H1 (cell line): Measurements from ENCODE around the gene TSPEAR. TPM values are rescaled to one million over a fixed set of nuclear protein-coding genes. Genes with fewer than 3 reads are reported as not detected.

Experiments used
- BACH1 ChIP-seq: IDR thresholded peaks from 2 replicates; pipeline ENCODE4 v1.6.1; 2012; ENCODE audit warnings: low read length, improper control_type of control experiment
- CBX8 ChIP-seq: fragments of 300-800, 300-1000 bp; sonication (generic); IDR thresholded peaks from 2 replicates; pipeline ENCODE4 v1.7.1; 2016; ENCODE audit warnings: low read depth, low read length, borderline replicate concordance
- KDM4A ChIP-seq: IDR thresholded peaks from one replicate; pipeline ENCODE4 v1.7.1; 2012; ENCODE audit warnings: low read depth, mild to moderate bottlenecking, moderate library complexity, low read length, inconsistent platforms; ENCODE audit not compliant: severe bottlenecking
- KDM5A ChIP-seq: fragments of 200-600 bp; IDR thresholded peaks from 2 replicates; pipeline ENCODE4 v1.7.1; 2012; ENCODE audit warnings: mild to moderate bottlenecking, low read length, inconsistent platforms, mixed read lengths
- NANOG ChIP-seq: IDR thresholded peaks from 2 replicates; pipeline ENCODE4 v1.6.1; 2011; ENCODE audit warnings: low read length, low read depth, mild to moderate bottlenecking, inconsistent platforms; ENCODE audit not compliant: insufficient read depth, poor library complexity, severe bottlenecking
- SIRT6 ChIP-seq: IDR thresholded peaks from one replicate; pipeline ENCODE4 v1.7.1; 2012; ENCODE audit warnings: low read length, inconsistent platforms
- polyA plus RNA-seq, 7 experiments: library from polyadenylated mRNA; depleted of rRNA in 3 of 7; stranded (reverse) in 5 of 7; unstranded in 2 of 7; fragments of >200 nt in 5 of 7; fragments of 200-250 nt in 2 of 7; gene quantifications; 1 replicate in 5 of 7; 2 replicates in 1 of 7; 4 replicates in 1 of 7; pipeline versions ENCODE4 v1.2.1 to v1.2.3, GENCODE V29; 2011 to 2013; ENCODE audit warnings: missing spikeins in 2 of 7, mixed read lengths in 2 of 7
- total RNA-seq: library from RNA; stranded (reverse); fragmentation: NEBNext Ultra II Directional; extraction: Animal tissue kit (Norgen Biotek cat#: 25700); gene quantifications from 2 replicates; pipeline ENCODE4 v1.2.1, GENCODE V29; 2021
- TF ChIP-seq, protein P1 (sequence below): fragments of 300-600 bp; sonication (generic); IDR thresholded peaks from 2 replicates; pipeline ENCODE4 v1.7.1; 2012; ENCODE audit warnings: low read length, moderate library complexity, mild to moderate bottlenecking, inconsistent platforms; ENCODE audit not compliant: insufficient replicate concordance

Gene TSPEAR
- total and polyA plus RNA-seq, 2 of the 8 experiments (the other 6 are each of a cell fraction or from before 2014, with no cell fraction given) = 0.58 to 0.89 TPM

DNA sequence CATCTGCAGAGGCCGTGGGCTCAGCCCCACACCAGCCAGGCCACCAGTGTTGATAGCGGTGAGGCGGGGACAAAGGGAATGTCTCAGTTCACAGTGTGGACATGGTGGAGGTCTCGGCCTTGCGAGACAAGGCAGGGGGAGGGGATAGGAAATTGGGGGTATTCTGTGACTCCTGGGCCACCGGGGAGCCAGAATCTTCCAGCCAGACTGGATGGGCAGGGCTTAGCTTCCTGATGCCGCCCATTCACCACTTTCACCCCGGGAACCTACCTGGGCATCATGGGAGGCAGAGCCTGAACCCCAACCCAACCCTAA lies 251.0 kb downstream of the TSPEAR start (continued):
- TF ChIP-seq, protein P1, sequence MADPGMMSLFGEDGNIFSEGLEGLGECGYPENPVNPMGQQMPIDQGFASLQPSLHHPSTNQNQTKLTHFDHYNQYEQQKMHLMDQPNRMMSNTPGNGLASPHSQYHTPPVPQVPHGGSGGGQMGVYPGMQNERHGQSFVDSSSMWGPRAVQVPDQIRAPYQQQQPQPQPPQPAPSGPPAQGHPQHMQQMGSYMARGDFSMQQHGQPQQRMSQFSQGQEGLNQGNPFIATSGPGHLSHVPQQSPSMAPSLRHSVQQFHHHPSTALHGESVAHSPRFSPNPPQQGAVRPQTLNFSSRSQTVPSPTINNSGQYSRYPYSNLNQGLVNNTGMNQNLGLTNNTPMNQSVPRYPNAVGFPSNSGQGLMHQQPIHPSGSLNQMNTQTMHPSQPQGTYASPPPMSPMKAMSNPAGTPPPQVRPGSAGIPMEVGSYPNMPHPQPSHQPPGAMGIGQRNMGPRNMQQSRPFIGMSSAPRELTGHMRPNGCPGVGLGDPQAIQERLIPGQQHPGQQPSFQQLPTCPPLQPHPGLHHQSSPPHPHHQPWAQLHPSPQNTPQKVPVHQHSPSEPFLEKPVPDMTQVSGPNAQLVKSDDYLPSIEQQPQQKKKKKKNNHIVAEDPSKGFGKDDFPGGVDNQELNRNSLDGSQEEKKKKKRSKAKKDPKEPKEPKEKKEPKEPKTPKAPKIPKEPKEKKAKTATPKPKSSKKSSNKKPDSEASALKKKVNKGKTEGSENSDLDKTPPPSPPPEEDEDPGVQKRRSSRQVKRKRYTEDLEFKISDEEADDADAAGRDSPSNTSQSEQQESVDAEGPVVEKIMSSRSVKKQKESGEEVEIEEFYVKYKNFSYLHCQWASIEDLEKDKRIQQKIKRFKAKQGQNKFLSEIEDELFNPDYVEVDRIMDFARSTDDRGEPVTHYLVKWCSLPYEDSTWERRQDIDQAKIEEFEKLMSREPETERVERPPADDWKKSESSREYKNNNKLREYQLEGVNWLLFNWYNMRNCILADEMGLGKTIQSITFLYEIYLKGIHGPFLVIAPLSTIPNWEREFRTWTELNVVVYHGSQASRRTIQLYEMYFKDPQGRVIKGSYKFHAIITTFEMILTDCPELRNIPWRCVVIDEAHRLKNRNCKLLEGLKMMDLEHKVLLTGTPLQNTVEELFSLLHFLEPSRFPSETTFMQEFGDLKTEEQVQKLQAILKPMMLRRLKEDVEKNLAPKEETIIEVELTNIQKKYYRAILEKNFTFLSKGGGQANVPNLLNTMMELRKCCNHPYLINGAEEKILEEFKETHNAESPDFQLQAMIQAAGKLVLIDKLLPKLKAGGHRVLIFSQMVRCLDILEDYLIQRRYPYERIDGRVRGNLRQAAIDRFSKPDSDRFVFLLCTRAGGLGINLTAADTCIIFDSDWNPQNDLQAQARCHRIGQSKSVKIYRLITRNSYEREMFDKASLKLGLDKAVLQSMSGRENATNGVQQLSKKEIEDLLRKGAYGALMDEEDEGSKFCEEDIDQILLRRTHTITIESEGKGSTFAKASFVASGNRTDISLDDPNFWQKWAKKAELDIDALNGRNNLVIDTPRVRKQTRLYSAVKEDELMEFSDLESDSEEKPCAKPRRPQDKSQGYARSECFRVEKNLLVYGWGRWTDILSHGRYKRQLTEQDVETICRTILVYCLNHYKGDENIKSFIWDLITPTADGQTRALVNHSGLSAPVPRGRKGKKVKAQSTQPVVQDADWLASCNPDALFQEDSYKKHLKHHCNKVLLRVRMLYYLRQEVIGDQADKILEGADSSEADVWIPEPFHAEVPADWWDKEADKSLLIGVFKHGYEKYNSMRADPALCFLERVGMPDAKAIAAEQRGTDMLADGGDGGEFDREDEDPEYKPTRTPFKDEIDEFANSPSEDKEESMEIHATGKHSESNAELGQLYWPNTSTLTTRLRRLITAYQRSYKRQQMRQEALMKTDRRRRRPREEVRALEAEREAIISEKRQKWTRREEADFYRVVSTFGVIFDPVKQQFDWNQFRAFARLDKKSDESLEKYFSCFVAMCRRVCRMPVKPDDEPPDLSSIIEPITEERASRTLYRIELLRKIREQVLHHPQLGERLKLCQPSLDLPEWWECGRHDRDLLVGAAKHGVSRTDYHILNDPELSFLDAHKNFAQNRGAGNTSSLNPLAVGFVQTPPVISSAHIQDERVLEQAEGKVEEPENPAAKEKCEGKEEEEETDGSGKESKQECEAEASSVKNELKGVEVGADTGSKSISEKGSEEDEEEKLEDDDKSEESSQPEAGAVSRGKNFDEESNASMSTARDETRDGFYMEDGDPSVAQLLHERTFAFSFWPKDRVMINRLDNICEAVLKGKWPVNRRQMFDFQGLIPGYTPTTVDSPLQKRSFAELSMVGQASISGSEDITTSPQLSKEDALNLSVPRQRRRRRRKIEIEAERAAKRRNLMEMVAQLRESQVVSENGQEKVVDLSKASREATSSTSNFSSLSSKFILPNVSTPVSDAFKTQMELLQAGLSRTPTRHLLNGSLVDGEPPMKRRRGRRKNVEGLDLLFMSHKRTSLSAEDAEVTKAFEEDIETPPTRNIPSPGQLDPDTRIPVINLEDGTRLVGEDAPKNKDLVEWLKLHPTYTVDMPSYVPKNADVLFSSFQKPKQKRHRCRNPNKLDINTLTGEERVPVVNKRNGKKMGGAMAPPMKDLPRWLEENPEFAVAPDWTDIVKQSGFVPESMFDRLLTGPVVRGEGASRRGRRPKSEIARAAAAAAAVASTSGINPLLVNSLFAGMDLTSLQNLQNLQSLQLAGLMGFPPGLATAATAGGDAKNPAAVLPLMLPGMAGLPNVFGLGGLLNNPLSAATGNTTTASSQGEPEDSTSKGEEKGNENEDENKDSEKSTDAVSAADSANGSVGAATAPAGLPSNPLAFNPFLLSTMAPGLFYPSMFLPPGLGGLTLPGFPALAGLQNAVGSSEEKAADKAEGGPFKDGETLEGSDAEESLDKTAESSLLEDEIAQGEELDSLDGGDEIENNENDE = no peak
- no peak for TF ChIP-seq KDM5A
- TF ChIP-seq CBX8 = no peak
- TF ChIP-seq NANOG = no peak
- TF ChIP-seq SIRT6 = no peak
- TF ChIP-seq KDM4A = no peak
- TF ChIP-seq BACH1 = no peak
